ENCODE results near the gene LAMA3.

- no peak for TF ChIP-seq POLR2A (IDR thresholded peaks at IDR 0.05)
- TF ChIP-seq CTCF (IDR thresholded peaks at IDR 0.05), result no peak
Measured at GRCh38 chr18:23746851-23747250, 57.6 kb downstream of the LAMA3 start.

Data from adrenal gland (tissue), 5 donors.